ENCODE results near the gene LAG3.

The LAG3 gene

GRCh38 chr12:6757028-6757690 is 15.2 kb upstream of the LAG3 start:
- Histone ChIP-seq H3K4me2 (ENCODE audit: low read length) (no peak overlapping the region), H3K9me3 (ENCODE audit: control insufficient read depth, insufficient read depth, low read length) (no peaks in the 10 kb centered on the region)

GRCh38 chr12:6758506-6759095 is 13.7 kb upstream of the LAG3 start:
- Histone ChIP-seq H3K9me2 (replicated peaks; ENCODE audit: control insufficient read depth, low read length) (no peaks in the 10 kb centered on the region), H3K79me2 (ENCODE audit: control insufficient read depth, low read length) (no peaks in the 10 kb centered on the region), H3K4me1 (ENCODE audit: control insufficient read depth, low read length) (peaks cover 27% of the 10 kb centered on the region), H3F3A (ENCODE audit: control insufficient read depth, insufficient read depth) (0 out of 2 replicates have a peak, but pooled peaks cover 2% of the 10 kb centered on the region), H3K36me3 (ENCODE audit: control insufficient read depth, low read length) (no peaks in the 10 kb centered on the region), H4K20me1 (ENCODE audit: control insufficient read depth, insufficient read depth, low read depth, low read length) (no peaks in the 10 kb centered on the region), H3K4me3 (ENCODE audit: low read length) (peak overlapping the region; percentile 17; the same call in 1 of the 2 replicates), H3K9me3 (ENCODE audit: control insufficient read depth, insufficient read depth, low read length) (no peaks in the 10 kb centered on the region), H3K27ac (ENCODE audit: low read depth, low read length) (no peak overlapping the region), H3K4me2 (ENCODE audit: low read length) (peak overlapping the region; percentile 50), H3K27me3 (ENCODE audit: control insufficient read depth, low read length) (no peaks in the 10 kb centered on the region)
- TF ChIP-seq EZH2phosphoT487 (IDR thresholded peaks at IDR 0.05; ENCODE audit: borderline replicate concordance, low read length) (no peak), CTCF (IDR thresholded peaks at IDR 0.05; ENCODE audit: low read depth, low read length, poor library complexity, severe bottlenecking) (no peak)

More at GRCh38 chr12:6757028-6757690, 15.2 kb upstream of the LAG3 start:
- Histone ChIP-seq H3F3A (ENCODE audit: control insufficient read depth, insufficient read depth) (no peaks in the 10 kb centered on the region), H3K9me2 (replicated peaks; ENCODE audit: control insufficient read depth, low read length) (no peaks in the 10 kb centered on the region), H3K27me3 (ENCODE audit: control insufficient read depth, low read length) (no peaks in the 10 kb centered on the region), H3K27ac (ENCODE audit: low read depth, low read length) (no peak overlapping the region), H3K36me3 (ENCODE audit: control insufficient read depth, low read length) (no peaks in the 10 kb centered on the region), H4K20me1 (ENCODE audit: control insufficient read depth, insufficient read depth, low read depth, low read length) (no peaks in the 10 kb centered on the region), H3K4me1 (ENCODE audit: control insufficient read depth, low read length) (peaks cover 31% of the 10 kb centered on the region), H3K4me3 (ENCODE audit: low read length) (no peak overlapping the region), H3K79me2 (ENCODE audit: control insufficient read depth, low read length) (peaks cover 7% of the 10 kb centered on the region)
- TF ChIP-seq CTCF (IDR thresholded peaks at IDR 0.05; ENCODE audit: low read depth, low read length, poor library complexity, severe bottlenecking) (no peak), EZH2phosphoT487 (IDR thresholded peaks at IDR 0.05; ENCODE audit: borderline replicate concordance, low read length) (no peak)

GRCh38 chr12:6759741-6760140 is 12.6 kb upstream of the LAG3 start:
- no peak for TF ChIP-seq CTCF (IDR thresholded peaks at IDR 0.05; ENCODE audit: low read depth, low read length, poor library complexity, severe bottlenecking)
- no peak for TF ChIP-seq EZH2phosphoT487 (IDR thresholded peaks at IDR 0.05; ENCODE audit: borderline replicate concordance, low read length)
- H3F3A ChIP-seq (ENCODE audit: control insufficient read depth, insufficient read depth) = peaks cover 2% of the 10 kb centered on the region; the same call in 1 of the 2 replicates
- H3K9me2 ChIP-seq (replicated peaks; ENCODE audit: control insufficient read depth, low read length) = no peaks in the 10 kb centered on the region
- peaks cover 28% of the 10 kb centered on the region for H3K4me1 ChIP-seq (ENCODE audit: control insufficient read depth, low read length)
- no peaks in the 10 kb centered on the region for H3K27me3 ChIP-seq (ENCODE audit: control insufficient read depth, low read length)
- H3K79me2 ChIP-seq (ENCODE audit: control insufficient read depth, low read length) = no peaks in the 10 kb centered on the region
- no peak overlapping the region for H3K27ac ChIP-seq (ENCODE audit: low read depth, low read length)
- H4K20me1 ChIP-seq (ENCODE audit: control insufficient read depth, insufficient read depth, low read depth, low read length) = no peaks in the 10 kb centered on the region
- no peak overlapping the region for H3K4me2 ChIP-seq (ENCODE audit: low read length)
- H3K36me3 ChIP-seq (ENCODE audit: control insufficient read depth, low read length) = no peaks in the 10 kb centered on the region
- H3K4me3 ChIP-seq (ENCODE audit: low read length) = no peak overlapping the region
- no peaks in the 10 kb centered on the region for H3K9me3 ChIP-seq (ENCODE audit: control insufficient read depth, insufficient read depth, low read length)

Measured in DOHH2 (cell line).